CD14-positive monocyte (primary cell): Measurements from ENCODE around the gene DGKI. TPM values are rescaled to one million over a fixed set of nuclear protein-coding genes. Genes with fewer than 3 reads are reported as not detected.

Experiments used
- DNase-seq, 3 donors: peaks; one replicate each; pipeline ENCODE4 v3.0.0-alpha.2; 2011 to 2022
- H2AFZ ChIP-seq: 2 replicates; pipeline ENCODE4 v1.6.0; 2012; ENCODE audit warnings: mild to moderate bottlenecking, low read depth, low read length, inconsistent platforms; ENCODE audit not compliant: insufficient read depth, poor library complexity, severe bottlenecking
- H3K27ac ChIP-seq, 2 donors: 1 replicate in 1 of 2; 2 replicates in 1 of 2; pipeline ENCODE4 v1.5.1; 2012 to 2013; ENCODE audit warnings: low read length in 2 of 2, control low read depth in 1 of 2, inconsistent platforms in 1 of 2, low read depth in 1 of 2, mild to moderate bottlenecking in 1 of 2
- H3K27me3 ChIP-seq, 2 donors: one replicate each; pipeline versions ENCODE4 v1.6.0 to v1.6.1; 2011 to 2013; ENCODE audit warnings: low read length in 2 of 2; ENCODE audit not compliant: control insufficient read depth in 2 of 2, insufficient read depth in 2 of 2
- H3K36me3 ChIP-seq, 2 donors: replicated peaks in 1 of 2; 1 replicate in 1 of 2; 2 replicates in 1 of 2; pipeline versions ENCODE4 v1.5.1 to v1.6.1; 2012 to 2013; ENCODE audit warnings: low read length in 2 of 2, control low read depth in 1 of 2, inconsistent platforms in 1 of 2, mild to moderate bottlenecking in 1 of 2; ENCODE audit not compliant: insufficient read depth in 2 of 2, control insufficient read depth in 1 of 2
- H3K4me1 ChIP-seq, 2 donors: 1 replicate in 1 of 2; 2 replicates in 1 of 2; pipeline versions ENCODE4 v1.5.1 to v1.6.1; 2012 to 2013; ENCODE audit warnings: low read length in 2 of 2, control low read depth in 1 of 2, inconsistent platforms in 1 of 2, mild to moderate bottlenecking in 1 of 2, moderate library complexity in 1 of 2; ENCODE audit not compliant: insufficient read depth in 2 of 2, control insufficient read depth in 1 of 2
- H3K4me2 ChIP-seq: replicated peaks from 2 replicates; pipeline ENCODE3; 2012; ENCODE audit warnings: low read length, moderate library complexity, mild to moderate bottlenecking; ENCODE audit not compliant: poor library complexity, severe bottlenecking; ENCODE audit errors: extremely low read depth
- H3K4me3 ChIP-seq, 3 experiments: fragments of 200-600 bp in 1 of 3; sonication (generic) in 1 of 3; replicated peaks in 1 of 3; 1 replicate in 2 of 3; 2 replicates in 1 of 3; pipeline ENCODE4 v1.5.1; 2011 to 2013; ENCODE audit warnings: low read length in 3 of 3, mild to moderate bottlenecking in 3 of 3, control low read depth in 2 of 3, low read depth in 2 of 3, inconsistent platforms in 1 of 3, moderate library complexity in 1 of 3
- H3K79me2 ChIP-seq: 2 replicates; pipeline ENCODE4 v1.6.0; 2012; ENCODE audit warnings: mild to moderate bottlenecking, control low read depth, inconsistent platforms, low read length, moderate library complexity; ENCODE audit not compliant: insufficient read depth
- H3K9ac ChIP-seq: 2 replicates; pipeline ENCODE4 v1.6.0; 2017; ENCODE audit warnings: low read length, mild to moderate bottlenecking; ENCODE audit not compliant: insufficient read depth, poor library complexity, severe bottlenecking
- H3K9me3 ChIP-seq, 2 donors: replicated peaks in 1 of 2; 1 replicate in 1 of 2; 2 replicates in 1 of 2; pipeline versions ENCODE4 v1.5.1 to v1.6.1; 2012 to 2013; ENCODE audit warnings: low read length in 2 of 2, control low read depth in 1 of 2; ENCODE audit not compliant: control insufficient read depth in 1 of 2, insufficient read depth in 1 of 2
- H4K20me1 ChIP-seq: 2 replicates; pipeline ENCODE4 v1.6.0; 2012; ENCODE audit warnings: mild to moderate bottlenecking, low read length, control low read depth, moderate library complexity; ENCODE audit not compliant: insufficient read depth
- H3K27ac Mint-ChIP-seq, 7 donors: one replicate each; pipeline ENCODE4 v1.8.0; 2020; ENCODE audit warnings: mild to moderate bottlenecking in 7 of 7, mixed read lengths in 7 of 7, moderate library complexity in 6 of 7, inconsistent platforms in 2 of 7
- H3K27me3 Mint-ChIP-seq, 3 donors: one replicate each; pipeline ENCODE4 v1.8.0; 2021 to 2022; ENCODE audit warnings: low read depth in 3 of 3, mild to moderate bottlenecking in 3 of 3, mixed read lengths in 3 of 3, moderate library complexity in 3 of 3, inconsistent platforms in 1 of 3
- H3K36me3 Mint-ChIP-seq, 2 donors: one replicate each; pipeline ENCODE4 v1.8.0; 2020; ENCODE audit warnings: mixed read lengths in 2 of 2, inconsistent platforms in 1 of 2, mild to moderate bottlenecking in 1 of 2
- H3K4me1 Mint-ChIP-seq: one replicate; pipeline ENCODE4 v1.8.0; 2020; ENCODE audit warnings: mild to moderate bottlenecking, mixed read lengths
- H3K4me3 Mint-ChIP-seq, 2 donors: one replicate each; pipeline ENCODE4 v1.8.0; 2020; ENCODE audit warnings: mild to moderate bottlenecking in 2 of 2, mixed read lengths in 2 of 2, moderate library complexity in 1 of 2
- H3K9me3 Mint-ChIP-seq, 7 donors: one replicate each; pipeline ENCODE4 v1.8.0; 2020 to 2022; ENCODE audit warnings: mixed read lengths in 7 of 7, mild to moderate bottlenecking in 6 of 7, moderate library complexity in 6 of 7, inconsistent platforms in 2 of 7
- WGBS: methylation state at CpG from one replicate; pipeline ENCODE4 v1.1.5; 2013; ENCODE audit warnings: missing lambda C conversion rate; ENCODE audit not compliant: insufficient coverage; 5-methylcytosine and 5-hydroxymethylcytosine counted together
- intact Hi-C, 2 donors: fragments of 100-400 bp; cut with micrococcal nuclease; formaldehyde crosslinking; loops; one replicate each; pipeline versions ENCODE4 v1.15.0 to v1.15.1; 2023
- polyA plus RNA-seq, 3 donors: library from polyadenylated mRNA; depleted of rRNA in 1 of 3; unstranded in 2 of 3; stranded (reverse) in 1 of 3; fragments of 300-500 nt in 2 of 3; fragments of >200 nt in 1 of 3; fragmentation: Illumina TruSeq in 2 of 3; gene quantifications; 1 replicate in 2 of 3; 2 replicates in 1 of 3; pipeline ENCODE4 v1.2.3, GENCODE V29; 2012 to 2021
- TF ChIP-seq, protein P1 (sequence below): fragments of 200-600 bp; IDR thresholded peaks from one replicate; pipeline ENCODE4 v1.8.0; 2022; ENCODE audit warnings: antibody characterized with exemption, mild to moderate bottlenecking

The DGKI gene
- polyA plus RNA-seq, 3 donors: not detected

GRCh38 chr7:137655804-137656203 lies 191.0 kb downstream of the DGKI start:
- Mint-ChIP-seq H3K4me3 (no peak overlapping the region), H3K27me3 (peaks cover 0 to 4% (median 3%) of the 10 kb centered on the region in 3 donors), H3K27ac (peak overlapping the region in 1 of 7 donors; percentile 25), H3K36me3 (no peaks in the 10 kb centered on the region), H3K4me1 (peaks cover 1% of the 10 kb centered on the region), H3K9me3 (no peaks in the 10 kb centered on the region)
- H3K27ac ChIP-seq: no peak overlapping the region
- H3K4me1 ChIP-seq: no peaks in the 10 kb centered on the region
- no peak overlapping the region for H2AFZ ChIP-seq
- no peaks in the 10 kb centered on the region for H3K27me3 ChIP-seq
- WGBS: 75% methylated on average over 2 of the region's 6 CpGs
- no peaks in the 10 kb centered on the region for H3K36me3 ChIP-seq
- H3K4me3 ChIP-seq: no peak overlapping the region
- H3K4me2 ChIP-seq: no peak overlapping the region
- H3K79me2 ChIP-seq: no peaks in the 10 kb centered on the region
- H4K20me1 ChIP-seq: no peaks in the 10 kb centered on the region
- no peak for DNase-seq
- intact Hi-C loops: no loop called here
- H3K9me3 ChIP-seq: no peaks in the 10 kb centered on the region
- no peak overlapping the region for H3K9ac ChIP-seq
- TF ChIP-seq, protein P1, sequence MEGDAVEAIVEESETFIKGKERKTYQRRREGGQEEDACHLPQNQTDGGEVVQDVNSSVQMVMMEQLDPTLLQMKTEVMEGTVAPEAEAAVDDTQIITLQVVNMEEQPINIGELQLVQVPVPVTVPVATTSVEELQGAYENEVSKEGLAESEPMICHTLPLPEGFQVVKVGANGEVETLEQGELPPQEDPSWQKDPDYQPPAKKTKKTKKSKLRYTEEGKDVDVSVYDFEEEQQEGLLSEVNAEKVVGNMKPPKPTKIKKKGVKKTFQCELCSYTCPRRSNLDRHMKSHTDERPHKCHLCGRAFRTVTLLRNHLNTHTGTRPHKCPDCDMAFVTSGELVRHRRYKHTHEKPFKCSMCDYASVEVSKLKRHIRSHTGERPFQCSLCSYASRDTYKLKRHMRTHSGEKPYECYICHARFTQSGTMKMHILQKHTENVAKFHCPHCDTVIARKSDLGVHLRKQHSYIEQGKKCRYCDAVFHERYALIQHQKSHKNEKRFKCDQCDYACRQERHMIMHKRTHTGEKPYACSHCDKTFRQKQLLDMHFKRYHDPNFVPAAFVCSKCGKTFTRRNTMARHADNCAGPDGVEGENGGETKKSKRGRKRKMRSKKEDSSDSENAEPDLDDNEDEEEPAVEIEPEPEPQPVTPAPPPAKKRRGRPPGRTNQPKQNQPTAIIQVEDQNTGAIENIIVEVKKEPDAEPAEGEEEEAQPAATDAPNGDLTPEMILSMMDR: no peak

DNA sequence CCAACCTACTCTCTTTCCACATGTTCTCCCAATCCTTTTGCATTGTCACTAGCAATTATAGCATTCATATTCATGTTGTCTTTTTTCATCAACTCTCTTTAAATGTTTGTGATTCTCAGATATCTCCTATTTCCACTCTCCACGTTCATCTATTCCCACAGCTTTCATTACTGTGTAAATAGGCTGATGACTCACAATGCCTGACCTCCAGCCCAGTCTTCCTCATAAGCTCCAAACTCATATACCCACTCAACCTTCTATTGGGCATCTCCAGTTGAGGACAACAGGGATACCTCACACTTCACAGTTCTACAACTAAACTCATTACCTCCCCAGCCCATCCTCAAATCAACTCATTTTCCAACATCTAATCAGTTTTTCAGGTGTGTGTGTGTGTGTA lies 194.1 kb downstream of the DGKI start:
- TF ChIP-seq, protein P1: no peak

More for the DNA sequence above, 194.1 kb downstream of the DGKI start:
- no peaks in the 10 kb centered on the region for H3K9me3 Mint-ChIP-seq
- no peak overlapping the region for H3K4me3 ChIP-seq
- no peak overlapping the region for H2AFZ ChIP-seq
- peaks cover 4 to 7% (median 5%) of the 10 kb centered on the region in 3 donors for H3K27me3 Mint-ChIP-seq
- no peaks in the 10 kb centered on the region for H4K20me1 ChIP-seq
- H3K27me3 ChIP-seq: peaks cover 0 to 2% of the 10 kb centered on the region in 2 donors
- H3K9ac ChIP-seq: no peak overlapping the region
- H3K4me1 ChIP-seq: no peaks in the 10 kb centered on the region
- no peak overlapping the region for H3K27ac ChIP-seq
- no peaks in the 10 kb centered on the region for H3K36me3 Mint-ChIP-seq
- H3K27ac Mint-ChIP-seq: no peak overlapping the region
- peaks cover 1% of the 10 kb centered on the region for H3K4me1 Mint-ChIP-seq
- DNase-seq: no peak
- no peaks in the 10 kb centered on the region for H3K79me2 ChIP-seq
- WGBS: 60% methylated on average over 1 of the region's 1 CpG
- intact Hi-C loops: no loop called here
- no peak overlapping the region for H3K4me3 Mint-ChIP-seq
- no peak overlapping the region for H3K4me2 ChIP-seq
- H3K36me3 ChIP-seq: no peaks in the 10 kb centered on the region
- H3K9me3 ChIP-seq: no peaks in the 10 kb centered on the region
